Sigmoid colon (tissue), 7 donors: ENCODE measurements around the gene SESN3. TPM values are rescaled to one million over a fixed set of nuclear protein-coding genes. Genes with fewer than 3 reads are reported as not detected.

Experiments
- DNase-seq: peaks from one replicate; pipeline ENCODE4 v3.0.0-alpha.2; 2019
- H3K27ac ChIP-seq, 4 donors: fragments of 200-600 bp; sonication (generic); one replicate each; pipeline ENCODE4 v1.5.1; 2016 to 2019; ENCODE audit warnings: mild to moderate bottlenecking in 1 of 4
- H3K27me3 ChIP-seq, 3 donors: fragments of 200-600 bp; sonication (generic); one replicate each; pipeline ENCODE4 v1.5.1; 2019; ENCODE audit warnings: mild to moderate bottlenecking in 1 of 3
- H3K36me3 ChIP-seq, 4 donors: fragments of 200-600 bp; sonication (generic); one replicate each; pipeline ENCODE4 v1.5.1; 2016 to 2019
- H3K4me1 ChIP-seq, 4 donors: fragments of 200-600 bp; sonication (generic); one replicate each; pipeline ENCODE4 v1.5.1; 2017 to 2019
- H3K4me3 ChIP-seq, 4 donors: fragments of 200-600 bp; sonication (generic); one replicate each; pipeline ENCODE4 v1.5.1; 2017 to 2019; ENCODE audit warnings: mild to moderate bottlenecking in 2 of 4, moderate library complexity in 1 of 4
- H3K9me3 ChIP-seq, 4 donors: fragments of 200-600 bp in 3 of 4; sonication (generic) in 3 of 4; one replicate each; pipeline versions ENCODE4 v1.5.1 to v1.6.1; 2013 to 2019
- CTCF ChIP-seq, 4 experiments: fragments of 450-650 bp in 3 of 4; fragments of 200-600 bp in 1 of 4; IDR thresholded peaks; one replicate each; pipeline ENCODE4 v1.5.1; 2016 to 2019; ENCODE audit warnings: antibody characterized with exemption in 4 of 4, mild to moderate bottlenecking in 3 of 4, moderate library complexity in 2 of 4
- EP300 ChIP-seq, 4 donors: sonication (generic); formaldehyde crosslinking; IDR thresholded peaks; one replicate each; pipeline ENCODE4 v1.6.1; 2017; ENCODE audit warnings: antibody characterized with exemption in 4 of 4
- POLR2A ChIP-seq, 2 donors: fragments of 450-650 bp; IDR thresholded peaks; one replicate each; pipeline ENCODE4 v1.6.1; 2016; ENCODE audit warnings: antibody characterized with exemption in 2 of 2, mild to moderate bottlenecking in 2 of 2, moderate library complexity in 2 of 2
- POLR2AphosphoS5 ChIP-seq, 4 donors: sonication (generic); formaldehyde crosslinking; IDR thresholded peaks; one replicate each; pipeline ENCODE4 v1.6.1; 2017; ENCODE audit warnings: antibody characterized with exemption in 4 of 4
- WGBS, 2 donors: extraction: QIAGEN DNeasy Blood & Tissue Kit; methylation state at CpG; one replicate each; pipeline ENCODE4 v1.1.7; 2013; 5-methylcytosine and 5-hydroxymethylcytosine counted together
- intact Hi-C: fragments of 100-400 bp; cut with DNase I; formaldehyde crosslinking; loops from one replicate; pipeline ENCODE4 v1.15.1; 2023
- polyA plus RNA-seq, 3 donors: library from polyadenylated mRNA; stranded (reverse); fragments of 200-250 nt; gene quantifications; one replicate each; pipeline ENCODE4 v1.2.3, GENCODE V29; 2013
- total RNA-seq, 4 donors: library from RNA; depleted of rRNA; stranded (reverse); fragments of >200 nt; gene quantifications; one replicate each; pipeline ENCODE4 v1.1.0, GENCODE V29; 2016
- donor health status: healthy with polysubstance abuse.
- donor health status: Bipolar disorder and iron deficiency.
- donor health status: healthy.

The SESN3 gene
- total and polyA plus RNA-seq, 7 donors: 2.1 to 20.8 (median 8.7) TPM

GRCh38 chr11:95147364-95147905 is 83.6 kb downstream of the SESN3 start:
- peaks cover 0 to 45% (median 30%) of the 10 kb centered on the region in 4 donors for H3K4me1 ChIP-seq
- TF ChIP-seq POLR2A (IDR thresholded peaks at IDR 0.05) (no peak), EP300 (IDR thresholded peaks at IDR 0.05) (peak; percentile 5 to 90 (median 86)), POLR2AphosphoS5 (IDR thresholded peaks at IDR 0.05) (peak; percentile 92 to 99 (median 99))
- no peaks in the 10 kb centered on the region for H3K36me3 ChIP-seq
- H3K27me3 ChIP-seq: no peaks in the 10 kb centered on the region
- WGBS, 2 donors: 32 to 52% methylated on average over 4 of the region's 4 CpGs
- no peak overlapping the region for H3K4me3 ChIP-seq
- intact Hi-C loops: loop anchor here (10.0 kb wide), 1 partner anchor 173 kb away; the partner anchor contains the start of genes CWC15 and KDM4D
- H3K9me3 ChIP-seq: no peaks in the 10 kb centered on the region
- peak overlapping the region; percentile 19 to 68 (median 50) for H3K27ac ChIP-seq
- DNase-seq: peak; percentile 80

- no peaks in the 10 kb centered on the region for H3K27me3 ChIP-seq
- intact Hi-C loops: loop anchor here (10.0 kb wide), 1 partner anchor 171 kb away; the partner anchor contains the start of genes CWC15 and KDM4D
- H3K4me3 ChIP-seq: no peak overlapping the region
- H3K36me3 ChIP-seq: no peaks in the 10 kb centered on the region
- H3K27ac ChIP-seq: no peak overlapping the region
- no peak for DNase-seq
- TF ChIP-seq POLR2A (IDR thresholded peaks at IDR 0.05) (no peak), EP300 (IDR thresholded peaks at IDR 0.05) (no peak)
- 57 to 77% methylated on average over 4 of the region's 4 CpGs for whole genome bisulfite sequencing, 2 donors
- peaks cover 0 to 31% (median 23%) of the 10 kb centered on the region in 4 donors for H3K4me1 ChIP-seq
- no peaks in the 10 kb centered on the region for H3K9me3 ChIP-seq
These were observed 85.5 kb downstream of the SESN3 start for GRCh38 chr11:95145430-95146060.

- intact Hi-C loops: loop anchor here (10.0 kb wide), 1 partner anchor 170 kb away; the partner anchor contains the start of genes CWC15 and KDM4D
- no peaks in the 10 kb centered on the region for H3K27me3 ChIP-seq
- DNase-seq: no peak
- H3K27ac ChIP-seq: no peak overlapping the region
- TF ChIP-seq POLR2AphosphoS5 (IDR thresholded peaks at IDR 0.05) (no peak), CTCF (IDR thresholded peaks at IDR 0.05) (no peak), EP300 (IDR thresholded peaks at IDR 0.05) (no peak), POLR2A (IDR thresholded peaks at IDR 0.05) (no peak)
- H3K4me3 ChIP-seq: no peak overlapping the region
- H3K9me3 ChIP-seq: no peaks in the 10 kb centered on the region
- 88 to 91% methylated on average over 7 of the region's 7 CpGs for WGBS, 2 donors
- H3K36me3 ChIP-seq: no peaks in the 10 kb centered on the region
- H3K4me1 ChIP-seq: peaks cover 0 to 30% (median 20%) of the 10 kb centered on the region in 4 donors
These were observed 86.4 kb downstream of the SESN3 start for GRCh38 chr11:95144313-95145235.

GRCh38 chr11:95143106-95143681 is 87.8 kb downstream of the SESN3 start:
- WGBS, 2 donors: 89 to 93% methylated on average over 6 of the region's 6 CpGs
- TF ChIP-seq POLR2AphosphoS5 (IDR thresholded peaks at IDR 0.05) (no peak), EP300 (IDR thresholded peaks at IDR 0.05) (no peak), CTCF (IDR thresholded peaks at IDR 0.05) (no peak), POLR2A (IDR thresholded peaks at IDR 0.05) (no peak)
- H3K27me3 ChIP-seq: no peaks in the 10 kb centered on the region
- no peak overlapping the region for H3K4me3 ChIP-seq
- no peak for DNase-seq
- no peaks in the 10 kb centered on the region for H3K36me3 ChIP-seq
- intact Hi-C loops: loop anchor here (10.0 kb wide), 1 partner anchor 168 kb away; the partner anchor contains the start of genes CWC15 and KDM4D
- H3K9me3 ChIP-seq: no peaks in the 10 kb centered on the region
- H3K27ac ChIP-seq: no peak overlapping the region
- peaks cover 0 to 19% (median 12%) of the 10 kb centered on the region in 4 donors for H3K4me1 ChIP-seq

- TF ChIP-seq POLR2AphosphoS5 (IDR thresholded peaks at IDR 0.05): no peak
- no peak for TF ChIP-seq EP300 (IDR thresholded peaks at IDR 0.05)
- no peak for TF ChIP-seq CTCF (IDR thresholded peaks at IDR 0.05)
- TF ChIP-seq POLR2A (IDR thresholded peaks at IDR 0.05): no peak
- intact Hi-C loops: loop anchor here (10.0 kb wide), 1 partner anchor 168 kb away; the partner anchor contains the start of genes CWC15 and KDM4D
- peaks cover 0 to 11% (median 6%) of the 10 kb centered on the region in 4 donors for H3K4me1 ChIP-seq
- H3K9me3 ChIP-seq: no peaks in the 10 kb centered on the region
- no peak overlapping the region for H3K27ac ChIP-seq
- no peaks in the 10 kb centered on the region for H3K27me3 ChIP-seq
- H3K4me3 ChIP-seq: no peak overlapping the region
- DNase-seq: no peak
- 88 to 89% methylated on average over 2 of the region's 2 CpGs for WGBS, 2 donors
- no peaks in the 10 kb centered on the region for H3K36me3 ChIP-seq
These were observed 88.6 kb downstream of the SESN3 start for GRCh38 chr11:95142431-95142830.
